GM18507 (cell line): ENCODE measurements around the gene CFP.
"Not testable (repeated sequence)": the region's sequence is repeated elsewhere in the genome, so short reads cannot be mapped to it uniquely, and the experiment has no call there.

Source experiments
- DNase-seq: peaks from one replicate; pipeline ENCODE4 v3.0.0; 2011; ENCODE audit warnings: low read depth; ENCODE audit not compliant: insufficient read length; ENCODE audit errors: extremely low spot score
- FAIRE-seq: peaks from 2 replicates; lab custom pipeline; 2011; peaks lifted over from hg19 to GRCh38; lab: Jason Lieb, UNC

Gene CFP

GRCh38 chrX:47610511-47610910 lies 19.2 kb downstream of the CFP start:
- FAIRE-seq (no peak), DNase-seq (no peak)

GRCh38 chrX:47608130-47608810 lies 21.5 kb downstream of the CFP start:
- FAIRE-seq = no peak
- DNase-seq = no peak

- FAIRE-seq (no peak), DNase-seq (no peak)
Measured at GRCh38 chrX:47607091-47607490, 22.6 kb downstream of the CFP start.

- FAIRE-seq = no peak
- no peak for DNase-seq
Measured at GRCh38 chrX:47605024-47605423, 24.7 kb downstream of the CFP start.

GRCh38 chrX:47603125-47603524 lies 26.6 kb downstream of the CFP start:
- not testable (repeated sequence) for DNase-seq, FAIRE-seq

GRCh38 chrX:47597222-47597621 lies 32.5 kb downstream of the CFP start:
- FAIRE-seq (no peak), DNase-seq (no peak)

- DNase-seq = no peak
- FAIRE-seq = no peak
Measured at GRCh38 chrX:47596256-47596655, 33.5 kb downstream of the CFP start.

GRCh38 chrX:47595716-47596251 lies 33.9 kb downstream of the CFP start:
- DNase-seq = no peak
- FAIRE-seq = no peak

GRCh38 chrX:47593522-47593921 lies 36.2 kb downstream of the CFP start:
- DNase-seq (no peak), FAIRE-seq (no peak)

- DNase-seq = no peak
- no peak for FAIRE-seq
Measured at GRCh38 chrX:47590984-47591383, 38.7 kb downstream of the CFP start.

- no peak for DNase-seq
- no peak for FAIRE-seq
Measured at GRCh38 chrX:47587906-47588735, 41.6 kb downstream of the CFP start.

GRCh38 chrX:47587091-47587891 lies 42.4 kb downstream of the CFP start:
- FAIRE-seq (no peak), DNase-seq (no peak)

GRCh38 chrX:47586043-47586787 lies 43.5 kb downstream of the CFP start:
- FAIRE-seq (no peak), DNase-seq (no peak)

- DNase-seq (no peak), FAIRE-seq (no peak)
Measured at GRCh38 chrX:47585273-47585672, 44.5 kb downstream of the CFP start.

- DNase-seq = no peak
- no peak for FAIRE-seq
Measured at GRCh38 chrX:47584714-47585113, 45.0 kb downstream of the CFP start.

- DNase-seq (no peak), FAIRE-seq (peak; percentile 50)
Measured at GRCh38 chrX:47583240-47583861, 46.4 kb downstream of the CFP start.

GRCh38 chrX:47581731-47582647 lies 47.7 kb downstream of the CFP start, which contains the start of gene TIMP1:
Gene TIMP1, plus strand, starts transcription at chrX:47582436. Its CDS starts 980 bp downstream, at chrX:47583416.
- DNase-seq = peak; percentile 64
- peak; percentile 99 for FAIRE-seq

GRCh38 chrX:47579537-47579936 lies 50.2 kb downstream of the CFP start:
- FAIRE-seq (peak; percentile 78), DNase-seq (no peak)
